OCI-LY1 (cell line): ENCODE results near the gene MGST2.

Source experiments
- H2AFZ ChIP-seq: fragments of 200-600 bp; sonication (generic), shearing (Covaris generic); 2 replicates; pipeline ENCODE4 v1.6.0; 2014; ENCODE audit warnings: antibody characterized with exemption, mild to moderate bottlenecking, low read length
- H3F3A ChIP-seq: fragments of 200-600 bp; sonication (generic), shearing (Covaris generic); 2 replicates; pipeline ENCODE4 v1.6.0; 2014; ENCODE audit warnings: mild to moderate bottlenecking, antibody characterized with exemption, low read length, moderate library complexity; ENCODE audit not compliant: insufficient read depth
- H3K27ac ChIP-seq: fragments of 200-600 bp; sonication (generic); 2 replicates; pipeline ENCODE4 v1.5.1; 2014; ENCODE audit warnings: low read length, mixed run types, mild to moderate bottlenecking, low read depth; ENCODE audit not compliant: poor library complexity, severe bottlenecking
- H3K27me3 ChIP-seq: fragments of 200-600 bp; sonication (generic); 2 replicates; pipeline ENCODE4 v1.6.0; 2014; ENCODE audit warnings: antibody characterized with exemption, mild to moderate bottlenecking, low read length, moderate library complexity; ENCODE audit not compliant: insufficient read depth
- H3K36me3 ChIP-seq: fragments of 200-600 bp; sonication (generic); 2 replicates; pipeline ENCODE4 v1.6.1; 2014; ENCODE audit warnings: mild to moderate bottlenecking, antibody characterized with exemption, low read length, moderate library complexity, mixed read lengths; ENCODE audit not compliant: insufficient read depth
- H3K4me1 ChIP-seq: fragments of 200-600 bp; sonication (generic); 2 replicates; pipeline ENCODE4 v1.5.1; 2014; ENCODE audit warnings: mild to moderate bottlenecking, low read length, moderate library complexity; ENCODE audit not compliant: insufficient read depth, severe bottlenecking
- H3K4me2 ChIP-seq: fragments of 200-600 bp; sonication (generic), shearing (Covaris generic); 2 replicates; pipeline ENCODE4 v1.6.1; 2014; ENCODE audit warnings: low read length
- H3K4me3 ChIP-seq: fragments of 200-600 bp; sonication (generic); 2 replicates; pipeline ENCODE4 v1.5.1; 2014; ENCODE audit warnings: low read length, low read depth, mild to moderate bottlenecking, mixed read lengths; ENCODE audit not compliant: poor library complexity, severe bottlenecking
- H3K79me2 ChIP-seq: fragments of 200-600 bp; shearing (Covaris generic); 2 replicates; pipeline ENCODE4 v1.6.1; 2016; ENCODE audit warnings: mixed run types, low read length, mixed read lengths; ENCODE audit not compliant: insufficient read depth
- H3K9ac ChIP-seq: fragments of 200-600 bp; sonication (generic), shearing (Covaris generic); 2 replicates; pipeline ENCODE4 v1.6.1; 2014; ENCODE audit warnings: mild to moderate bottlenecking, low read length, mixed read lengths
- H3K9me2 ChIP-seq: fragments of 200-600 bp; sonication (generic), shearing (Covaris generic); 2 replicates; pipeline ENCODE4 v1.6.1; 2014; ENCODE audit warnings: low read depth, mild to moderate bottlenecking, low read length, mixed read lengths
- H3K9me3 ChIP-seq: fragments of 200-600 bp; shearing (Covaris generic); 2 replicates; pipeline ENCODE4 v1.6.1; 2014; ENCODE audit warnings: low read length, mixed read lengths
- H4K20me1 ChIP-seq: fragments of 200-600 bp; sonication (generic), shearing (Covaris generic); 2 replicates; pipeline ENCODE4 v1.6.0; 2016; ENCODE audit warnings: mild to moderate bottlenecking, low read length; ENCODE audit not compliant: insufficient read depth
- CTCF ChIP-seq: fragments of 200-600 bp; sonication (generic), shearing (Covaris generic); IDR thresholded peaks from 2 replicates; pipeline ENCODE4 v1.5.1; 2017; ENCODE audit warnings: mild to moderate bottlenecking, antibody characterized with exemption, low read length, moderate library complexity, mixed read lengths
- EZH2 ChIP-seq: fragments of 200-600 bp; sonication (generic), shearing (Covaris generic); IDR thresholded peaks from 2 replicates; pipeline ENCODE4 v1.8.0; 2017; ENCODE audit warnings: borderline replicate concordance, mixed run types, mild to moderate bottlenecking, antibody characterized with exemption, low read length, moderate library complexity, mixed read lengths

MGST2 gene

DNA sequence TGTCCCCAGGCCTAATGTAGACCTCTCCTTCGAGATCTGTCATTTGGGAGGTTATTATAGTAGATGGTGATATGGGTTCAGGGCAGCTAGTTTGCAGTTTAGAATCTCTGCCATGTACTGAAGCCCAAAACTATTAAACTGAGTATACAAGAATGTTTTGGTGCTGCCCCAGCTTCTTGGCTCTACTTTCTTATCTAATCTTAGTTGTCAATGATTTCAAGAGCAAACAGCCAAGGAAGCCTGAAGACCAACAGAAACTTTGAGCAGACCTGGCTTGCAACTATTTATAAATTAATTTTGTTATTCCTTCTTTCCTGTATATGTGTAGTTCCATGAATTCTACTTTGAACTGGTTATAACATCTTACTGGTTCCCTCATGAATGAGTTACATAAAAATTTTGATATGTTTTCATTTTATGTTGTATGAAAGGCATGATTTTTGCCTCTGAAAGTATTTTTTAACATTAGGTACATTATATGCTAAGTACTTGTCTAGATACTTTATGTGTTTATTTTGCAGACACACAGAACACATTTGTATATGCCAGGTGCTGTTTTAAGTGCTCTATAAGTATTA is 2.0 kb upstream of the MGST2 start:
- H3K36me3 ChIP-seq: no peaks in the 10 kb centered on the region
- H3K4me1 ChIP-seq: peaks cover 16% of the 10 kb centered on the region
- H2AFZ ChIP-seq: no peak overlapping the region
- no peak for TF ChIP-seq CTCF
- TF ChIP-seq EZH2: no peak
- no peaks in the 10 kb centered on the region for H3K27me3 ChIP-seq
- no peak overlapping the region for H3K27ac ChIP-seq
- H3K9me2 ChIP-seq: no peaks in the 10 kb centered on the region
- no peak overlapping the region for H3K9ac ChIP-seq
- no peak overlapping the region for H3K4me2 ChIP-seq
- H3K79me2 ChIP-seq: no peaks in the 10 kb centered on the region
- H3F3A ChIP-seq: no peaks in the 10 kb centered on the region
- H3K9me3 ChIP-seq: no peaks in the 10 kb centered on the region
- no peaks in the 10 kb centered on the region for H4K20me1 ChIP-seq
- no peak overlapping the region for H3K4me3 ChIP-seq

- Histone ChIP-seq H3K36me3 (no peaks in the 10 kb centered on the region), H3F3A (no peaks in the 10 kb centered on the region)
- TF ChIP-seq EZH2 (no peak), CTCF (no peak)
These were observed 1.2 kb upstream of the MGST2 start for GRCh38 chr4:139664442-139664841.

DNA sequence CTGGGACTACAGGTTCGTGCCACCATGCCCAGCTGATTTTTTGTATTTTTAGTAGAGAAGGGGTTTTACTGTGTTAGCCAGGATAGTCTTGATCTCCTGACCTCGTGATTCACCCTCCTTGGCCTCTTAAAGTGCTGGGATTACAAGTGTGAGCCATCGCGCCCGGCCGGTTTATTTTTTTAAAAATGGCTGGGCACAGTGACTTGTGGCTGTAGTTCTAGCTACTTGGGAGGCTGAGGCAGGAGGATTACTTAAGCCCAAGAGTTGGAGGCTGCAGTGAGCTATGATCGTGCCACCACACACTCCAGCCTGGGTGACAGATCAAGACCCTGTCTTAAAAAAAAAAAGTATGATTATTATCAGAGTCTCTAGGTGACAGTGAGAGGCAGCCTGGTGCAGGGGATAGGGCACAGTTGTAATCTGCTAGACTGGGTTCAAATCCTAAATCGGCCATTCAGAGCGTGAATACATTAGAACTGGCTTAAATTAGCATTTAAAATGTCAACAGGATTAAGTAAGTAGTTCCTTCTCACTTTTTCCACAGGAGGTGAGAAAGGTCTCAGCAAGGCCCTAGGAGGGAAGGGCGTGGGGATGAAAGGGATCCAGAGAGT is 435 bp upstream of the MGST2 start:
- Histone ChIP-seq H3K4me3 (peak overlapping the region; percentile 78), H3K4me2 (peak overlapping the region; percentile 80), H3F3A (no peaks in the 10 kb centered on the region), H3K79me2 (no peaks in the 10 kb centered on the region), H3K4me1 (peaks cover 16% of the 10 kb centered on the region), H3K9me2 (no peaks in the 10 kb centered on the region), H3K36me3 (no peaks in the 10 kb centered on the region), H2AFZ (no peak overlapping the region), H3K27me3 (no peaks in the 10 kb centered on the region), H3K27ac (no peak overlapping the region), H4K20me1 (no peaks in the 10 kb centered on the region), H3K9ac (peak overlapping the region; percentile 78; the same call in 1 of the 2 replicates), H3K9me3 (no peaks in the 10 kb centered on the region)
- TF ChIP-seq CTCF (no peak), EZH2 (no peak)

More at GRCh38 chr4:139664442-139664841, 1.2 kb upstream of the MGST2 start:
- H3K27me3 ChIP-seq: no peaks in the 10 kb centered on the region
- H3K4me2 ChIP-seq: no peak overlapping the region
- H3K9me3 ChIP-seq: no peaks in the 10 kb centered on the region
- no peak overlapping the region for H3K4me3 ChIP-seq
- no peaks in the 10 kb centered on the region for H3K9me2 ChIP-seq
- H3K79me2 ChIP-seq: no peaks in the 10 kb centered on the region
- no peak overlapping the region for H3K27ac ChIP-seq
- H3K9ac ChIP-seq: no peak overlapping the region
- H4K20me1 ChIP-seq: no peaks in the 10 kb centered on the region
- H3K4me1 ChIP-seq: peaks cover 16% of the 10 kb centered on the region
- H2AFZ ChIP-seq: no peak overlapping the region
